Stimulated activated naive CD8-positive, alpha-beta T cell treated with anti-CD3 and anti-CD28 coated beads, Interleukin-15, Interleukin-2, amounts not matched to agents 100 ng/mL and 50 ng/mL, for 24 hours (primary cell): ENCODE data around the gene LMAN2.

Source experiments
- H3K27ac Mint-ChIP-seq: one replicate; pipeline ENCODE4 v1.8.0; 2021; ENCODE audit warnings: mild to moderate bottlenecking, mixed read lengths
- H3K27me3 Mint-ChIP-seq: one replicate; pipeline ENCODE4 v1.8.0; 2021; ENCODE audit warnings: mixed read lengths
- H3K36me3 Mint-ChIP-seq: one replicate; pipeline ENCODE4 v1.8.0; 2021; ENCODE audit warnings: low read depth, mixed read lengths
- H3K4me1 Mint-ChIP-seq: one replicate; pipeline ENCODE4 v1.8.0; 2021; ENCODE audit warnings: low read depth, mixed read lengths
- H3K4me3 Mint-ChIP-seq: one replicate; pipeline ENCODE4 v1.8.0; 2021; ENCODE audit warnings: mild to moderate bottlenecking, mixed read lengths
- H3K9me3 Mint-ChIP-seq: one replicate; pipeline ENCODE4 v1.8.0; 2021; ENCODE audit warnings: mixed read lengths

The LMAN2 gene

GRCh38 chr5:177371120-177372033 is 19.9 kb upstream of the LMAN2 start:
- Mint-ChIP-seq H3K4me3 (no peak overlapping the region), H3K27me3 (no peaks in the 10 kb centered on the region), H3K36me3 (peaks cover 22% of the 10 kb centered on the region), H3K9me3 (no peaks in the 10 kb centered on the region), H3K27ac (no peak overlapping the region), H3K4me1 (peaks cover 57% of the 10 kb centered on the region)

DNA sequence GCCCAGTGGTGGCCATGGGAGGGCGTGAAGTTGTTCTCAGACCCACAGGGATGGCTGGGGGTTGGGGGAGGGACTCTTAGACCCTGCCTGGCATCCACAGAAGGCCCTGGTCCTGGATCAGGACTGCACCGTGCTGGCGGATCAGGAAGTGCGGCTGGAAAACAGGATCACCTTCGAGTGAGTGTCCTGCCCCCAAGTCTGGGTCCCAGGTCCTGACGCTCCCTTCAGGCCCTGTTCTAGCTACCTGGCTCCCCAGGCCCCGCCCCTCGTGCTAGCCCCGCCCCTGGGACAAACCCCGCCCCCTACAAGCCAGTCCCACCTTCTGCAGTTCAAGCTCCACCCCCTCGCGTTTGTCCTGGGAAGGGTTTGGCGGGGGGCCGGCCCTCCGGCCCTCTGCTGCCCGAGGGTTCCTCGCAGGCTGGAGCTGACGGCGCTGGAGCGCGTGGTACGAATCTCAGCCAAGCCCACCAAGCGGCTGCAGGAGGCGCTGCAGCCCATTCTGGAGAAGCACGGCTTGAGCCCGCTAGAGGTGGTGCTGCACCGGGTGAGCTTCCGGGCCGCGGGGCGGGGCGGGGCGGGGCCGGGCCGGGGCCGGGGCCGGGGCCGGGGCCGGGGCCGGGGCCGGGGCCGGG is 19.1 kb upstream of the LMAN2 start:
- Mint-ChIP-seq H3K4me3 (no peak overlapping the region), H3K36me3 (peaks cover 24% of the 10 kb centered on the region)

DNA sequence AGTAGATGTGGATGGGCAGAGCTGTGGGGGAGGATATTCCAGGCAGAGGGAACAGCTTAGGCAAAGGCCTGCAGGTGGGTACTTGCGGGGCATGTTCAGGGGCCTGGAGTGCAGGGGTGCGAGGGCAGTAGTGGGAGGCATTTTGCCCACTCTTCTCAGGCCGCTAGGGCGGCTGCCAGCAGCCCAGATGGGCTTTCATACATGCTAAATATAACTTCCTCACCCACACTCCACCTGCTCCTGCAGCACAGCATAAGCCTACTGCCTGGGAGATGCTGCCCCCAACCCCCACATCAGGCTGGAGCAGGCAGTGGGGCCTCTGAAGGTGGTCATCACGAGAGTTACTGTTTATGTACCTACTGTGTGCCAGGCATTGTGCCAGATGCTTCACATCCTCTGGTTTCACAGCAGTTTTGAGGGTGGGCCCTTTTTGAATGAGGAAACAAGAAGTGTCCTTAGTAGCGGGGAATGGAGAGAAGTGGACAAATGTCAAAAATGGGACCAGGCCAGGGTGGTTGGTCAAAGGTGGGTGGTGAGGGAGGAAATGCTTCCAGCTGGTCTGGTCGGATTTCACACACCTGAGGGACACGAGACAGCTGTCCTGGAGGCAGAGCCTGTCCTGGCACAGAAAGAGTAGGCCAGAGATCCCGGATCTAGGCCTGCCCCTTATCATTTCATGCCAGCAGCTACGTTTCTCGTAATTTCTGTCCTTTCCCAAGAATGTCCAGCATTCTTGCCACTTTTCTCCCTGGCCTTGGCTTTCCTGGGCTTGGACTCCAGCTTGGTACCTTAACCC is 18.4 kb upstream of the LMAN2 start:
- H3K9me3 Mint-ChIP-seq: no peaks in the 10 kb centered on the region
- no peak overlapping the region for H3K4me3 Mint-ChIP-seq
- peaks cover 71% of the 10 kb centered on the region for H3K4me1 Mint-ChIP-seq

More for the DNA sequence above, 19.1 kb upstream of the LMAN2 start:
- H3K27me3 Mint-ChIP-seq: no peaks in the 10 kb centered on the region
- H3K27ac Mint-ChIP-seq: no peak overlapping the region
- H3K4me1 Mint-ChIP-seq: peaks cover 63% of the 10 kb centered on the region
- H3K9me3 Mint-ChIP-seq: no peaks in the 10 kb centered on the region

DNA sequence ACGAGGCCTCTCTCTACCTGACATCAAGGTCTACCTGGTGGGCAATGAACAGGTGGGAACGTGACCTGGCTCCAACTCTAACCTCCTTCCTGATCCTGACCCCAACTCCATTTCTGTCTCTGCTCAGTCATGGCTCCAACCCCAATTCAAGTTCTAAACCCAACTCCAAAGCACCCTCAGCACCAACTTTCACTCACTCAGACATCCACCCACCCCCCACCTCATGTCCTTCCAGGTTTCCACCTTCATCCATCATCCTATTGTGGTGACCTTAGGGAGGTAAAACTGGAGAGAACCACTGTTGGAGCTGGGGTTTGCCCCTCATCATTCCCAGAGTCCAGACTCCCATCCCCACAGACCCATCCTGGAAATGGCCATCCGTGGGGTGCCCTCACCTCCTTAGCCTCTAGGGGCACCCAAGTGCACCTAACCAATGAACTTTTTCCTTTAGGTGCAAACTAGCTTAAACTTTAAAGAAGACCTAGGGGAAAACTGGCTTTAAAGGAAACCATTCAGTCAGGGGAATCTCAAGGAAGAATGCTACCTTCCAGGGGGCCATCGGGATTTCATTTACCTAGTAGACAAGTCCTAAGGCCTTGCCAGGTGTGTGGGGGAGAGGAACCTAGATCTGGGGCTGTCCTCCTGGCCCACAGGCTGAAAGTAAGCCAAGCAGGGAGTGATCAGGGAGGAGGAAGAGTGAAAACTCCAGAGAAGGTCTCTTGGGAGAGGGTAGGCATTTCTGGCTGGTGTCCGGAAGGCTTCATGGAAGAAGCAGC is 17.6 kb upstream of the LMAN2 start:
- Mint-ChIP-seq H3K9me3 (no peaks in the 10 kb centered on the region), H3K4me3 (no peak overlapping the region), H3K36me3 (peaks cover 24% of the 10 kb centered on the region), H3K27me3 (no peaks in the 10 kb centered on the region), H3K27ac (no peak overlapping the region), H3K4me1 (peaks cover 73% of the 10 kb centered on the region)

More for the DNA sequence above, 18.4 kb upstream of the LMAN2 start:
- Mint-ChIP-seq H3K27me3 (no peaks in the 10 kb centered on the region), H3K36me3 (peaks cover 24% of the 10 kb centered on the region), H3K27ac (no peak overlapping the region)

GRCh38 chr5:177367981-177368868 is 16.8 kb upstream of the LMAN2 start:
- Mint-ChIP-seq H3K4me1 (peaks cover 73% of the 10 kb centered on the region), H3K9me3 (no peaks in the 10 kb centered on the region), H3K27me3 (no peaks in the 10 kb centered on the region), H3K27ac (no peak overlapping the region), H3K36me3 (peaks cover 24% of the 10 kb centered on the region), H3K4me3 (no peak overlapping the region)

GRCh38 chr5:177367323-177367848 is 15.9 kb upstream of the LMAN2 start:
- Mint-ChIP-seq H3K27me3 (no peaks in the 10 kb centered on the region), H3K9me3 (no peaks in the 10 kb centered on the region), H3K4me3 (no peak overlapping the region), H3K27ac (no peak overlapping the region), H3K4me1 (peaks cover 73% of the 10 kb centered on the region), H3K36me3 (peaks cover 24% of the 10 kb centered on the region)

- H3K4me3 Mint-ChIP-seq: no peak overlapping the region
- peaks cover 73% of the 10 kb centered on the region for H3K4me1 Mint-ChIP-seq
- H3K27me3 Mint-ChIP-seq: no peaks in the 10 kb centered on the region
- H3K9me3 Mint-ChIP-seq: no peaks in the 10 kb centered on the region
- H3K36me3 Mint-ChIP-seq: peaks cover 24% of the 10 kb centered on the region
- H3K27ac Mint-ChIP-seq: no peak overlapping the region
Measured at GRCh38 chr5:177366528-177367322, 15.3 kb upstream of the LMAN2 start.

DNA sequence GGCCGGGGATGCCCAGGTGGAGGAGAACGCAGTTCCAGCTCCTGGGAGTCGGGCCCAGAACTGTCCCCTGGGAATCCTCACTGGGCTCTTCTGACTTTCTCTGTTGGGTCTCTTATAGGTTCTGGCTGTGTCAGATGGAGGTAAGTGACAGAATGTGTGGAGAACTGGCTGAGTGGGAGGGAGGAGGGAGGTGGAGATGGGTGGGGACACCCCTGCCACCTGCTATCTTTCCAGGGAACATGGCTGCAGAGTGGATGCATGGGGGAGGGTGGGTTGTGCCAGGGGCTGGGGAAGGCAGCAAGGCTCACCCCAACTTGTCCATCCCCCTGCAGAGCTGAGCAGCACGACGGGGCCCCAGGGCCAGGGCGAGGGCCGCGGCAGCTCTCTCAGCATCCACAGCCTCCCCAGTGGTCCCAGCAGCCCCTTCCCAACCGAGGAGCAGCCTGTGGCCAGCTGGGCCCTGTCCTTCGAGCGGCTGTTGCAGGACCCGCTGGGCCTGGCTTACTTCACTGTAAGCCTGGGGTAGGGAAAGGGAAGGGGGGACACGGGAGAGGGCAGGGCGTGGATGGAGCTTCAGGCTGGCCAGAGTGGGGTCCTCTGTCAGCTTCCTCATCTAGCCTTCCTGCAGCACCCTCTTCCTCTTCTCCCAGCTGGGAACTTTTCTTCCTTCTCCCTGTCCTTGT is 14.5 kb upstream of the LMAN2 start:
- H3K36me3 Mint-ChIP-seq: peaks cover 24% of the 10 kb centered on the region
- H3K9me3 Mint-ChIP-seq: no peaks in the 10 kb centered on the region
- H3K27ac Mint-ChIP-seq: no peak overlapping the region
- no peaks in the 10 kb centered on the region for H3K27me3 Mint-ChIP-seq
- peaks cover 74% of the 10 kb centered on the region for H3K4me1 Mint-ChIP-seq
- no peak overlapping the region for H3K4me3 Mint-ChIP-seq

DNA sequence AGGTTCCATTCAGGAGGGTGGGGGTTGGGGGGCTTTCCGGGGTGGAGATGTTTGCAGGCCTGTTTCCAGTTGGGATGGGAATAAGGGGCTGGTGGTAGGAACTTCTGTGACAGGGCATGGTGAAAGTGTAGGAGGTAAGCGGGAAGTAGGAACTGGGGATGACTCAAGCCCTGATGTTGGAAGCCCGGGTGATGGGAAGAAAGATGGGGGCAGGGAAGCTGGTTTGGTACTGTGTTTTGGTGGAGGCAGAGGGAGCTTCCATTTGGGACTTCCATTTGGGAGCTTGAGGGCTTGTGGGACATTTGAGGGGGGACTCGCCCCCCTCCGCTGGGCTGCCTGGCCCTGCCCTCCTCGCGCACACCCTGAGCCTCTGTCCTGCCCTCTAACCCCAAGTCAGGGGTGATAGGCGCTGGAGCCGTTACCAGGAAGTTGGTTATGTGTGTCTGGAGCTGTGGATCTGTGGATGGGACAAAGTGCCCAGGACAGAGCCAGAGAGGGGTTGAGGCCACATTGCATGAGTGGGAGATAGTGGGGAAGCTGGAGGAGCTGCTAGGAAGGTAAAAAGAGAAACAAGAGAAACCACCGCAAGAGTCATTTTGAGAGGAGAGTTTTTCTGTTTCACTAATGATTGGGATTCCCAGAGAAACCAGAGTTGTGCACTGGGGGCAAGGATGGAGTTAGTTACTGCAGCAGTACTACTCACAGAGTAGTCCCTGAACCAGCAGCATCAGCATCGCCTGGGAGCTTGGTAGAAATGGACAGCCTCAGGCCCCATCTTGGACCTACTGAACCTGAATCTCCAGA is 12.9 kb upstream of the LMAN2 start:
- peaks cover 81% of the 10 kb centered on the region for H3K4me1 Mint-ChIP-seq
- H3K27ac Mint-ChIP-seq: peak overlapping the region; percentile 80
- no peaks in the 10 kb centered on the region for H3K27me3 Mint-ChIP-seq
- H3K36me3 Mint-ChIP-seq: peaks cover 18% of the 10 kb centered on the region
- peak overlapping the region; percentile 54 for H3K4me3 Mint-ChIP-seq
- no peaks in the 10 kb centered on the region for H3K9me3 Mint-ChIP-seq

DNA sequence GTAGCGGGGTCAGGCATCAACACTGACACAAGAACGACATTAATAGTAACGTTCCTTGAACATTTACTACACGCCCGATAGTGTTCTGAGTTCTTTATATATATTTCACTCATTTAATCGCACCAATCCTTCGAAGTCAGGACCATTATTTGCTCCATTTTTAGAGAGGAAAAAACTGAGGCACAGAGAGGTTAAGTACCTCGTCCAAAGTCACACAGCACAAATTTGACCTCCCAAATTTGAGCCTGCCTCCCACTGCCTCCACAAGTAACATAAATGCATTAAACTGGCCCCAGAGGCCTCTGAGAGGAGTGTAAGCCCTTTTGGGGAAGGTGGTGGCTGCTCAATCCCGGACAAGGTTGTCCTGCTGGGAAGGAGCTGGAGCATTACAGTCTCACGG is 12.1 kb upstream of the LMAN2 start:
- Mint-ChIP-seq H3K4me1 (peaks cover 81% of the 10 kb centered on the region), H3K4me3 (peak overlapping the region; percentile 67), H3K27me3 (no peaks in the 10 kb centered on the region), H3K36me3 (peaks cover 10% of the 10 kb centered on the region), H3K9me3 (no peaks in the 10 kb centered on the region), H3K27ac (no peak overlapping the region)

DNA sequence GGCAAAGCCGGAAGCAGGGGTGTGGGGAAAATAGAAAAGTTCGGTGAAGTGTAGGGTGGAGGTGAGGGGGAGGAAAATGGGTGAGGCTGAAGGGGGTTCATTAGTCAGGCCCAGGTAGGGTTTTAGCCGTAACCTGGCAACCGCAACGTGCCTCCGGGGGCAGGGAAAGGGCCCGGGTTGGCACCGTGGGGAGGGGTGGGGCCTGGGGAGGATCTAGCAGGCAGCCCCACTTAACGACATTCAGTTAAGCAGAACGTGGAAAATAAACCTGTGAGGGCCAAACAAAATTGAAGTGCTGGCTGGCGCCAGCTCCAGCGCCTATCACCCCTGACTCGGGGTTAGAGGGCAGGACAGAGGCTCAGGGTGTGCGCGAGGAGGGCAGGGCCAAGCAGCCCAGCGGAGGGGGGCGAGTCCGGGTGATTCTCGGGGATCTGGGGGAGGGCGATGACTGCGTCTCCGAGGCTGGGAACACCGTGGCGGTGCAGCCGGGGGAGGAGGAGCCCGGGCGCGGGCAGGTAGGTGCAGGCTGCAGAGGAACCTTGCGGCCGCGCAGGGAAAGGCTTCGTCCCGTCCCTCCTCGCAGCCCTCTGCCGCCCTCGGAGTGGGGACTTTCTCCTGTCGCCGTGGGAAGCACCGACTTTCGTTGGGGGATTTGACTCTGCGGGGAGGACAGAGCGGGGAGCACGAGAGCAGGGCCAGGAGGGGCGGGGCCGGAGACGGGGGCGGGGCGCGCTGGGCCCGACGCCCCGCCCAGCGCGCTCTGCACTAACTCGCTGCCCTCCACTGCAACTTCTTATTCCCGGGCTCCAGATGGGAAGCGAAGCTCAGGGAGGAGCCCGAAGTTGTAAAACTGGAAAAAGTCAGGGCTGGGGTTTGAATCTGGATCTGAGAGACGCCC is 11.4 kb upstream of the LMAN2 start:
- H3K36me3 Mint-ChIP-seq: peaks cover 5% of the 10 kb centered on the region
- H3K4me1 Mint-ChIP-seq: peaks cover 77% of the 10 kb centered on the region
- peak overlapping the region; percentile 67 for H3K4me3 Mint-ChIP-seq
- no peaks in the 10 kb centered on the region for H3K9me3 Mint-ChIP-seq
- peak overlapping the region; percentile 66 for H3K27ac Mint-ChIP-seq
- no peaks in the 10 kb centered on the region for H3K27me3 Mint-ChIP-seq
